Measurements from ENCODE around the gene COL11A2. TPM values are rescaled to one million over a fixed set of nuclear protein-coding genes. Genes with fewer than 3 reads are reported as not detected.

The COL11A2 gene
- total and polyA plus RNA-seq, 2 donors (not counting 3 experiments of a cell fraction or from before 2014, with no cell fraction given), result 0.65 to 1.3 TPM

DNA sequence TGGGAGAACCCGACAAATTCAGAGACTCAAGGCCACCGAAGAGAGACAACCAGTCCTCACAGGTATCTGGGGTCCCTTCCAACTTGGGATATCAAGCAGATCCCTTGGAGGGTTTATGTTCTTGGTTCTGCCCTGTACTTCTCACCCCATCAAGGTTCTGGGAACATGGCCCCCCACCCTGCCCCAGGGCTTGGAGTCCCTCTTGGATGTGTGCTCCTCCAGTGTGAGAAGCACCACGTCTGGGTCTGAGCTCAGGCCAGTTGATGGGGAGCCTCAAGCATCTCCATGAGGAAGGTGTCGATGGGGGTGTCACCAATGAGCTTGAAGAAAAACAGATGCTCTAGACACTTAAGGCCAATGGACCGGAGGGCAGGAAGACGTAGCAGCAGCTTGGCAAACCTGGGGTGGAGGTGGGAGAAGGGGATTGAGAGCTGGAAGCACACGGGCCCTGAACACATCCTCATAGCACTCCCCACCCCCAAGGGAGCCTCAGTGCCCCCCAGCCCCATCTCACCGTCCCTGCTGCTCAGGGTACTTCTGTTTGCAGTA is 2.2 kb upstream of the COL11A2 start:
- no peaks in the 10 kb centered on the region for H3K9me3 ChIP-seq (replicated peaks; ENCODE audit: control insufficient read depth, insufficient read depth, low read length)
- no peaks in the 10 kb centered on the region for H3K9me1 ChIP-seq (replicated peaks; ENCODE audit: control insufficient read depth, extremely low read depth, insufficient read depth, low read length)
- intact Hi-C loops (cut with micrococcal nuclease) (no loop called here), dilution Hi-C loops (cut with MboI; ENCODE audit: extremely low pct_ligation_motif_present, low sequenced_read_pairs) (no loop called here)
- no TSS peak for BruUV-seq (replicated peaks)
- DNase-seq (ENCODE audit: low read depth, low spot score), result no peak
- no peak for FAIRE-seq
- peaks cover 9% of the 10 kb centered on the region for H3K79me2 ChIP-seq (ENCODE audit: control insufficient read depth, insufficient read depth, low read length)
- H3K4me2 ChIP-seq (ENCODE audit: insufficient read depth, low read length), result no peak overlapping the region
- no peak overlapping the region for H3K27ac ChIP-seq (ENCODE audit: insufficient read depth, low read depth, low read length)
- H3K4me1 ChIP-seq (ENCODE audit: control insufficient read depth, extremely low read depth, insufficient read depth, low read length), result peaks cover 9% of the 10 kb centered on the region
- no peak overlapping the region for H3K4me3 ChIP-seq (replicated peaks in 1 of 3; ENCODE audit: insufficient read depth in 1 of 3, low read depth in 1 of 3, low read length in 3 of 3)
- H2AFZ ChIP-seq (ENCODE audit: low read depth, low read length), result no peak overlapping the region
- POLR2A ChIA-PET, result no interaction called here
- H3K9ac ChIP-seq (replicated peaks; ENCODE audit: extremely low read depth, insufficient read depth, low read length), result no peak overlapping the region
- TF ChIP-seq MYC (IDR thresholded peaks at IDR 0.05; ENCODE audit: low read depth, low read length) (no peak), POLR2AphosphoS5 (IDR thresholded peaks at IDR 0.05; ENCODE audit: insufficient read depth, low read depth, low read length) (no peak), CTCF (IDR thresholded peaks at IDR 0.05; ENCODE audit: extremely low read depth in 1 of 2, insufficient read depth in 1 of 2, low read depth in 1 of 2, low read length in 2 of 2) (no peak), JUN (IDR thresholded peaks at IDR 0.05; ENCODE audit: borderline replicate concordance, insufficient read depth, insufficient read length, low read depth) (no peak), FOS (IDR thresholded peaks at IDR 0.05; ENCODE audit: borderline replicate concordance, insufficient read depth, low read length) (no peak), POLR2A (IDR thresholded peaks at IDR 0.05; ENCODE audit: low read depth, low read length) (no peak), EZH2 (IDR thresholded peaks at IDR 0.05; ENCODE audit: borderline replicate concordance, low read depth, low read length, severe bottlenecking) (no peak), GATA2 (IDR thresholded peaks at IDR 0.05; ENCODE audit: insufficient read depth, insufficient read length, low read depth, low read length) (no peak)
- TF ChIP-seq, protein P1, sequence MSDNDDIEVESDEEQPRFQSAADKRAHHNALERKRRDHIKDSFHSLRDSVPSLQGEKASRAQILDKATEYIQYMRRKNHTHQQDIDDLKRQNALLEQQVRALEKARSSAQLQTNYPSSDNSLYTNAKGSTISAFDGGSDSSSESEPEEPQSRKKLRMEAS (IDR thresholded peaks at IDR 0.05; ENCODE audit: insufficient read depth, insufficient read length), result no peak
- peaks cover 0 to 30% of the 10 kb centered on the region in 2 experiments for H3K36me3 ChIP-seq (ENCODE audit: control insufficient read depth in 2 of 2, extremely low read depth in 1 of 2, insufficient read depth in 2 of 2, low read length in 2 of 2)
- H4K20me1 ChIP-seq (replicated peaks; ENCODE audit: control insufficient read depth, extremely low read depth, insufficient read depth, low read length), result no peaks in the 10 kb centered on the region
- CTCF ChIA-PET, result no interaction called here
- peaks cover 21% of the 10 kb centered on the region in 2 experiments for H3K27me3 ChIP-seq (ENCODE audit: control insufficient read depth in 2 of 2, insufficient read depth in 2 of 2, low read length in 2 of 2)

All from endothelial cell of umbilical vein (primary cell).